Measurements from ENCODE around the gene ZPBP2. TPM values are rescaled to one million over a fixed set of nuclear protein-coding genes. Genes with fewer than 3 reads are reported as not detected.

The ZPBP2 gene
- total RNA-seq, 1 donor from 2014 or later: not detected

DNA sequence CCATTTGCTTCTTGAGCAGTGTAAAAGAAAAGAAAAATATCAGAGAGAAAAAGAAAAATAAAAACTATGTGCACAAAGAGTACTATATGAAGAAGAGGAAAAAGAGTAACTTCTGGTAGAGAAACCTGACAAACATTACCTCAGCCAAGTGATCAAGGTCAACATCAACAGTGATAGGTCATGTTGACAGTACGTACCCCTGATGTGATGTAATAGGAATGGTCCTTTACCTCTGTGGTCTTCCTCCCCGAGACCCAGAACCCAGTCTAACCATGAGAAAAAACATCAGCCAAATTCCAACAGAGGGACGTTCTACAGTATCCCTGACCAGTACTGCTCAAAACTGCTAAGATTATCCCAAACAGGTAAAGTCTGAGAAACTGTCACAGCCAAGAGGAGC lies 46.0 kb downstream of the ZPBP2 start:
- DNase-seq: no peak

DNA sequence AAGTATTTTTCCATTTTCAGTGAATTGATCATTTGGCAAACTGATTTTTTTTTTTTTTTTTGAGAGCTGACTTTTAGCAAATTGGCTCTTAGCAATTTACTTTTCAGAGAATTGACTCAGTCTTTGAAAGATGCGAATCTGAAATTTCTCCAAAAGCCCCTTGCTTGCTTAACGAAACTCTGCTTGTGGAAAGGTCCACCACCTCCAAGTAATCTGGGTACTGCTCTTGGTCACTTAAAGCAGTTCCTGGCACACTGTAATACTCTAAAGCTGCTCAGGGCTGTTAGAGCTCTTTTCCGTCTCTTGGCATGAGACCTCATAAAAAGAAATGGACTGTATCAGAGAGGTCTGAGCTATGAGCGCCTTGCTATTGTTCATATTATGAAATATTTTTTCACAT lies 47.6 kb downstream of the ZPBP2 start:
- no peak for DNase-seq

DNA sequence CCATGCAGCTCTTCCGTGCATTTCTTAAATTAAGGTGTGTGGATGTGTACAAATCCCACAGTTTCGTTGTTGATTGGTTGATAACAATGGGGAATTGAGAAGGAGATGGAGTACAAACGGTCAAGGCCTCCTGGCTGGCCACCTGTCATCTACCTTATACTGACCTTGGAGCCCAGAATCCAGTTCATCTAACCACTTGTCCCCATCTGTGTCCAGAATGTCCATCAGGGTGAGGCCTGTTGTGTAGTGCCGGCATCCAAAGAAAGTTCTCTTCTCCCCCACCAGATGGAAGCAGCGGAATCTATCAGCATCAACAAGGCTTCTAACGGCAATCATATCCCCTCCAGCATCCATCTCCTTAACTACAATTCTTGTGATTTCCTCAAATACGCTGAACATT lies 48.9 kb downstream of the ZPBP2 start:
- DNase-seq: no peak

DNA sequence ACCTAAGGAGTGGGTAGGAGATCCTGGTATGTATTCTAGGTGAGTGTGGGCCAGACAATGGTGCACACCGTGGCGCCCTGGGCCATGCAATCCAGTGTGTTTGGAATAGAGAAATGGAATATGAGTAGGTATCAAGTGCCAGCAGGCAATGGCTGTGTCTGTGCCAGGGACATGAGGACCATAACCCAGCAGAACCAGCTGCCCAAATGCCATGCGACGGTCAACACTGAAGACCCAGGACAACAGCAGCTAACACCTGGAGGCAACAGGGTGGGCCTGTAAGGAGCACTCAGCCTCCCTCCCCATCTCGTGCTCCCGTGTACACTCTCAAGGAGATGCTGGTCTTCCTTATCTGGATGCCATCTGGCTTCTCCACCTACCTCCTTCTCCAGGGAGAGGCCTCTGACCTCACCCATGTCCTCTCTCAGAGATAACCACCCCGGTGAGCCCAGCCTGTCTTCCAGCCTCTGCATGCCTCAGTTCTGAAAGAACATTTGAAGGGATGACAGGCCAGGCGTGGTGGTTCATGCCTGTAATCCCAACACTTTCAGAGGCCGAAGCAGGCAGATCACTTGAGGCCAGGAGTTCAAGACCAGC lies 51.2 kb downstream of the ZPBP2 start:
- DNase-seq: no peak

GRCh38 chr17:39920218-39921210 lies 52.5 kb downstream of the ZPBP2 start:
- DNase-seq: no peak

DNA sequence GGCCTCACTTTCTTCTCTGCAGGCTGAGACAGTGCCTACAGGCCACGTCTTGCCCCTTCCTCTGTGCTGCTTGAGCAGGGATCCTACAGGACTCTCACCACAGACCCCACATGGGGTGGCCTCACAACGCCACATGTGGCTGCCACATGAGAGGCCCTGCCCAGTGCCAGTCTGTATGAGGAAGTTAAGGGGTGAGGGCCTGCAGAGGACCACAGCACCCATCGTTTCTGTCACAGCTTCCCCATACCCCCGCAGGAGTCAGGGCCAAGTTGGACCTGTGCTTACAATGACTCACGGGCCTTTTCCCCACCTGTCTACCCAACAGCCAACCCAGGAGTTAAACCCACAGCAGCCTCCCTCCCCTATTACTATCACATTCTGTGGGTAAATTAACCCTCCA lies 53.3 kb downstream of the ZPBP2 start:
- DNase-seq: no peak

DNA sequence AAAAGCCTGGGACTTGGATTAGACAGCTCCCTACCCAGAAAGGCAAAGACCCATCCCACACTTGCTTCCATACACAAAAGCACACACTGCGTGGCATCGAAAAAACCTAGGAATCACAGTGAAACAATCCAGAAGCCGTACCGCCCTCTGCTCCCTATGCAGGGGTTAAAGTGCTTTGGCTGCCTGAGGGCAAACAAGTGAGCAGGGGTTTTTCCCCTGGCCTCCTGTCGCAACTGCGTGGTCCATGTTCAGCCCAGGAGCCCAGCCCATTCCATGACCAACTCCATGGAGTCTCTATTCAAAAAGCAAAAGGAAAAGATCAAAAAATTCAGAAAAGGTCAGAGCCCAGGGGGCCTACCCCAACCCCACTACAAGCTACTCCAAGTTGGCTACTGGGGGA lies 54.0 kb downstream of the ZPBP2 start:
- DNase-seq: no peak

GRCh38 chr17:39923230-39923629 lies 55.2 kb downstream of the ZPBP2 start:
- no peak for DNase-seq

- DNase-seq: no peak
Observed at GRCh38 chr17:39923836-39924690, 56.1 kb downstream of the ZPBP2 start.

DNA sequence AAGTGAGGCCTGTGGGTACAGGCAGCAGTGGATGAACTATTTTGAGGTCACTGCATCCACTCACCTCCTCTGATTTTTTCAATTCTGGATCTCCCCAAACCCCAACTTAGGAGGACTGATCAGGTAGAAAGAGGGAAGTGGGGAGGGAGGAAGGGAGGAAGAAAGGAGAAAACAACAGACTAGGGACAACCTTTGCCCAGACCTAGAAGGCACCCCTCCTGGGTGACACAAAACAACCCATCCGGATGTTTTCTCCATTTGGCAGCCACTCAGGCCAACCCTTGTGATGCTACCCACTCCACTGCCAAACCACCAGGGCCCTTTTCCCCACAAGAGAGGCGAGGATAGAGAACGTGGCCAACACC lies 56.7 kb downstream of the ZPBP2 start:
- DNase-seq: no peak

DNA sequence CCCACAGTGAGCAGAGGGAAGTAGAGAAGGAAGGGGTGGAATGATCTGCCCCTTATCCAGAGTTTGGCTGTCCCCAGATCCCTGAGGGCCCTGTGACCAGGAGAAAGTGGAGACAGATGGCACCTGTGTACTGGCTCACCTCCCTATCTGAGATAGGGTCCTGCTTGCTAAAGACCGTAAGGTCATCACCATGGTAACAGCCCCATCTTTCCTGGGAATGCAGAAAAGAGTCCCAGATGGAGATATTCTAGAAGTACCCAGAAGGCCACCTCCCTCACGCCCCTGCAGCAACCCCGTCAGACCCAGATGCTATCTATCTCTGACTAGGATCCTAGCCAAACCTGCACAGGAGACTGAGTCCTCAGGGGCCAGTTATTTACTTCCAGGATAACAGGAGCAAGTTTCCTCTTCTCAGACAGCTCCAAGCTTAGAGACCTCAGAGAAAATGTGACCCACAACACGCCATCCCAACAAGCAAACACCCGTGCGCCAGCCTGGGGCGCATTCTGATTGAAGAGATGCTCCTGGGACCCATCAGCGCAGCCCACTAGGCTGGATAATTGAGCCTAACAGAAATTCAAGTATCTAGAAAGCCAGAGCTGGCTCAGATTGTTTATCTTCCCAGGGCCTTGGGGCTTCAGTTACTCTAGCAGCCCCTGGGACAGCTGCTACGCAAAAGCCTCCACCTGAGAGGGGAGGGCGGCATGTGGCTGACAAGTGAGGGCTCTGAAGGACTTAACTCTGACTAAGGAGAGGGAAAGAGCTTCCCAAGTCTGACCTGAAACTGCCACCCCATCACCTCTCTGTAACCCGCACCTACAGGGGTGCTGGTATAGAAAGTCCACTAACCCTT lies 57.5 kb downstream of the ZPBP2 start:
- no peak for DNase-seq

- no peak for DNase-seq
Observed at GRCh38 chr17:39926135-39926587, 58.2 kb downstream of the ZPBP2 start.

DNA sequence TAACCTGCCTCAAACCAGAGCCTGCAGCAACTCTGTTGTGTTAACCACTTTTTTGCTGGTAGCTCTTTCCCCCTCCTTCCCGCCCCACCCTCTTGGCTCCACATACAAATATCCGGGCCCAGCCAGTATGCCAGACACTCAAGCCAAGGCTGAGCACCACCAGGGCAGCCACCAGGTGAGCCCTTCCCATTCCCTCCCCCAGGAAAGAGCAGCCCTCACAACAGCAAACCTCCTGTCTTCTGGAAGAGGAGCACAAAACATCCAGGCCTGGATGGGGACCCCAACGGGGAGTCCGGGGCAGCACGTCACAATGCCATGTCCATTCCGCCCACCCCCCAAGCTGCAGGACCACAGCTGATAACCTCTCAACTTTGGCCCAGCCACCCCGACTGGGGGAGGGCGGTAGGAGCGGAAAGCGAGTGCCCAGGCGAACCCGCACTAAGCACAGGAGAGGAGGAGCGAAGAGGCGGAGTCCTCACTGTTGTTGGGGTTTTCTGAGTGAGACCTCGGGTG lies 58.6 kb downstream of the ZPBP2 start:
- no peak for DNase-seq

Small RNA genes lying within 50 kb of the gene (small RNA-seq; reads per million reads assigned to genes)
- gene AC090844.1 (ENCODE audit: low replicate concordance): not detected

Other genes starting within 250 kb of the ZPBP2 start
- gene PPP1R1B, start 241.2 kb upstream of the ZPBP2 start, total RNA-seq: 12.8 TPM
- 15.8 TPM for gene STARD3, start 231.1 kb upstream of the ZPBP2 start, total RNA-seq
- 20.7 TPM for gene TCAP, start 202.9 kb upstream of the ZPBP2 start, total RNA-seq
- not detected for gene PNMT, start 199.7 kb upstream of the ZPBP2 start, total RNA-seq
- gene PGAP3, start 180.1 kb upstream of the ZPBP2 start, total RNA-seq: 9.7 TPM
- 61.1 TPM for gene ERBB2, start 168.1 kb upstream of the ZPBP2 start, total RNA-seq
- gene MIEN1, start 137.7 kb upstream of the ZPBP2 start, total RNA-seq: 11.1 TPM
- gene GRB7, start 130.3 kb upstream of the ZPBP2 start, total RNA-seq: 8.8 TPM
- gene IKZF3, start 3.9 kb upstream of the ZPBP2 start, total RNA-seq: 0.39 TPM
- gene GSDMB, start 50.4 kb downstream of the ZPBP2 start, total RNA-seq: 24.0 TPM
- gene ORMDL3, start 59.4 kb downstream of the ZPBP2 start, total RNA-seq: 62.8 TPM
- not detected for gene LRRC3C, start 59.5 kb downstream of the ZPBP2 start, total RNA-seq
- gene GSDMA, start 94.8 kb downstream of the ZPBP2 start, total RNA-seq: 21.1 TPM
- 49.5 TPM for gene PSMD3, start 112.6 kb downstream of the ZPBP2 start, total RNA-seq
- not detected for gene CSF3, start 147.2 kb downstream of the ZPBP2 start, total RNA-seq
- gene MED24, start 186.2 kb downstream of the ZPBP2 start, total RNA-seq: 36.3 TPM
- gene THRA, start 194.8 kb downstream of the ZPBP2 start, total RNA-seq: 27.2 TPM
- gene NR1D1, start 232.4 kb downstream of the ZPBP2 start, total RNA-seq: 3.6 TPM